Renal cortical epithelial cell (primary cell): ENCODE measurements around the gene L3MBTL4. TPM values are rescaled to one million over a fixed set of nuclear protein-coding genes. Genes with fewer than 3 reads are reported as not detected.
"Not testable (repeated sequence)": the region's sequence is repeated elsewhere in the genome, so short reads cannot be mapped to it uniquely, and the experiment has no call there.

Experiments
- DNase-seq: peaks from one replicate; pipeline ENCODE4 v3.0.0-alpha.2; 2011; ENCODE audit warnings: low read depth
- total RNA-seq: library from RNA; depleted of rRNA; stranded (reverse); fragments of >200 nt; gene quantifications from 2 replicates; pipeline ENCODE4 v1.2.3, GENCODE V29; 2014

The L3MBTL4 gene
- total RNA-seq, 1 donor from 2014 or later = 2.2 TPM

- DNase-seq = no peak
These were observed 103.1 kb downstream of the L3MBTL4 start for GRCh38 chr18:6311456-6312215.

DNA sequence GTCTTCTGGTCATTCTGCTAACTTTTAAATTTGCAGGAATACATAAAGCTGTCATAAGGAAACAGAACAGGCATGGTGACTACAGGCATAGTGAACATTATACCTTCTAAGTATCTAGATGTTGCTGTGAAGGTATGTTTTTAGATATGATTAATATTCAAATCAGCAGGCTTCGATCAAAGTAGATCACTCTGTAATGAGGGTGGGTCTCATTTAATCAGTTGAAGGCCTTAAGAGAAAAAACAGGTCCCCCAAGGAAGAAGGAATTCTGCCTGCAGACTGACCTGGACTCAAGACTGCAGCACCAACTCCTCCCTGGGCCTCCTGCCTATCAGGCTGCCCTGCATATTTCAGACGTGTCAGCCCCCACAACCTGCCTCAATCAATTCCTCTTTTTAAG, 104.0 kb downstream of the L3MBTL4 start:
- DNase-seq = no peak

DNA sequence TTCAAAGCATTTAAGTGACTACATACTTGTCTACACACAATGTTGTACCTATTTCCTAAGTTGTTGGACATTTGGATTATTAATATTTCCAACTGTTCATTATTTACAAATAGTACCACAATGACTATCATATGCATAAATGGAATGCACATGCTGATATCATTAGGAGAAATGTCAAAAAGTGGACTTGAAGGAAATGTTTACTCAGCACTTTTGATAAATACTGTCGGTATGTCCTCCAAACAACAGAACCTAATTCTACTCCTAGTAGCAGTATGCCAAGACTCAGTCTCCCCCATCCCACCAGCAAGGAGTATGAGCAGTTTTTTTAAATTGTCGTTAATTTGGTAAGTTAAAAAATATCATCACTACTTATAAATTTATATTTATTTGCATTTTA, 116.8 kb downstream of the L3MBTL4 start:
- no peak for DNase-seq

DNA sequence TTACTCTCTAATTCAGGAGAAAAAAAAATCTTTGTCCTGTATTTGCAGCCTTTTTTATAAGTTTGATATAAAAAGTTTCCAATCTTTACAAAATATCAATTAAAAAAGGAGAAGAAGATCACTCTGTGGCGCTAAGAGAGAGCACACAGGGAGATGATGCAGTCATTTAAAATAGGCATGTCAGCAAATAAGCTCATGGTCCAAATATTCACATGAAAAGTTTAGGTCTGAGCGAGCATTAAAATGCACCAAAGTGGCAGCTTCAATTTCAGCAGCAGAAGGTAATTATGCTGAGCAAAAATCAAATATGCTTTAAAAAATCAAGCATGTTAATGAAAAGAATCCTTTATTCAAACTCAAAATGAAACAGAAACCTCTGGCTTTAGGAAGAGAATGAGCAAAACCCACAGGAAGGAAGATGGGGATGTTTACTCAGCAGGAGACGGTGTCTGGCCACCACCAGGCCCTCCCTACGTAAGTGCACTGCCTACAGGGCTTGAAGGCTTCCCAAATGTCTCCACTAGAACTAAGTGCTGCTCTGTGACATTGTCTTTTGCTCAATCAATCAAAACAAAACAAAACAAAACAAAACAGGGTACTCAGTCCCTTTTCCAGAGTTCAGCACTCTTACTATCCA, 120.4 kb downstream of the L3MBTL4 start:
- no peak for DNase-seq

GRCh38 chr18:6289843-6290242, 124.9 kb downstream of the L3MBTL4 start:
- DNase-seq = no peak

DNA sequence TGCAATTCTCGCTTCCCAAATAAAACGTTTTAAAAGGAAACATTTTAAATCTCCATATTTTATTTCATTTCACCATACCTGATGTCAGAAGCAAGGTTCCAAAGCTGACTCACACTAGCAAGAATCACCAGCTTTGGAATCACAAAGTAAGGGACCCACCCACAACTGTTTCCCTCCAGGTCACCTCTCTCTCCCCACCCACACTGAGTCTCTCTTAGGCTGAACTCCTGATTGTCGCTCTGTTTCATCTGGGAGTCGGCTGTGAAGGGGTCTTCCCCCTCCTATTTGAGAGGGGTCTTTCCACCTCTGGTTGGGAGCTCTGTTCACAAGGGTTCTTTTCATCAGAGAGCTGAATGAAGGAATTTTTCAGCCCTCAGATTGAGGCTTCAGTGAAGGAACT, 128.1 kb downstream of the L3MBTL4 start:
- DNase-seq = no peak

DNA sequence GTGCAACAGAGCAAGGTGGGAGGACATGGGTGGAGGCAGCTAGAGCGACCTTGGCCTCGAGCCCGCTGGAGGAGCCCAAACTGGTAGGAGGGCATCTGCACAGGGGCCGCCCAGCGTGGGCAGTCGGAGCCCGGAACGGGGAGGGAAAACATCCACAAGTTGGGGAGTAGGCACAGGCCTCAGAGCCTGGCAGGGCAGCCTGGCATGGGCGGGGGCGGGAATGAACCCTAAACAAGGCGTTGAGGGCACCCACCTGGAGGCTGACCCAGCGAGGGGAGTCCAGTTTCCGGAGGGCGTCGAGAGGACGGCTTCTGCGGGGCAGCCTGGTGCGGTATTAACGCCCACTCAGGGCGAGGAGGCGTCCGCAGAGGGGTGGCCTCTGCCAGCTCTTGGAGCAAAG, 129.9 kb downstream of the L3MBTL4 start:
- no peak for DNase-seq

DNA sequence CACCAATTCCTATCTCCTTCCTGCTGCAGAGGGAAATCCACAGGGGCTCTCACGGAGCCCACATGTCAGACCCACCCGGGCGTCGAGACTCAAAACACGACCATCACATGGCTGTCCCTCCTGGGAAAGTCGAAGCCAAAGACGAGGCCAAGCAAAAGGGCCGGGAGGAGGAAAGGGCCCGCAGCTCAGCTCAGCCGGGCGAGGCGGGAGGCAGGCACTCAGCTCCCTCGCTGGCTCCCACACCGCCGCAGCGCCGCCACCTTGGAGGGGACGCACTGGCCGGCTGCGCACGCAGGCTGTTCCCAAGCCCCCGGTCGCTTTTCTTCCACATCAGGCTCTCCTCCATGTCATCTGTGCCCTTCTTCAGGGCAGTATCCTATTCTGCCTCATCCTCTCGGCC, 130.4 kb downstream of the L3MBTL4 start:
- no peak for DNase-seq

- DNase-seq = peak; percentile 36
These were observed 132.8 kb downstream of the L3MBTL4 start for GRCh38 chr18:6281874-6282273.

- DNase-seq = no peak
These were observed 134.4 kb downstream of the L3MBTL4 start for GRCh38 chr18:6280211-6280743.

- no peak for DNase-seq
These were observed 135.4 kb downstream of the L3MBTL4 start for GRCh38 chr18:6279308-6279707.

DNA sequence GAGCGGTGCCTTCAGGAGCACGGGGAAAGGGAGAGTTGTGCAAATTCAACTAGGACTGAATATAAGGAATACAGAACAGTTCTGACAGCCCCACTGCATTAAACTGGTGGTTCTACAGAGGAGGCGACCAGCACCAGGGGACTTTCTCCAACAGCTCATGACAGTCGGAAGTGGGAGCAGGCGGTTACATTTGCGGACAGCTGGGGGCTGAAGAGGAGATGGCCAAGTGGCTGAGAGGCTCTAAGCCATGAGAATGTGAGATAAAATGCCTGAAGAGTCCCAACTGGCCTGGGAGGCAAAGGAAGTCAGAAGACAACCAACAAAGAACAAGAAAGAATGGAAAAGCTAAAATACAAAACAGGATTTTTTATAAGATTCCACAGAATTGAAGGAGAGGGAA, 141.3 kb downstream of the L3MBTL4 start:
- DNase-seq = no peak

GRCh38 chr18:6272144-6272543, 142.6 kb downstream of the L3MBTL4 start:
- not testable (repeated sequence) for DNase-seq

- no peak for DNase-seq
These were observed 143.1 kb downstream of the L3MBTL4 start for GRCh38 chr18:6271585-6271984.

- no peak for DNase-seq
These were observed 143.9 kb downstream of the L3MBTL4 start for GRCh38 chr18:6270771-6271216.

DNA sequence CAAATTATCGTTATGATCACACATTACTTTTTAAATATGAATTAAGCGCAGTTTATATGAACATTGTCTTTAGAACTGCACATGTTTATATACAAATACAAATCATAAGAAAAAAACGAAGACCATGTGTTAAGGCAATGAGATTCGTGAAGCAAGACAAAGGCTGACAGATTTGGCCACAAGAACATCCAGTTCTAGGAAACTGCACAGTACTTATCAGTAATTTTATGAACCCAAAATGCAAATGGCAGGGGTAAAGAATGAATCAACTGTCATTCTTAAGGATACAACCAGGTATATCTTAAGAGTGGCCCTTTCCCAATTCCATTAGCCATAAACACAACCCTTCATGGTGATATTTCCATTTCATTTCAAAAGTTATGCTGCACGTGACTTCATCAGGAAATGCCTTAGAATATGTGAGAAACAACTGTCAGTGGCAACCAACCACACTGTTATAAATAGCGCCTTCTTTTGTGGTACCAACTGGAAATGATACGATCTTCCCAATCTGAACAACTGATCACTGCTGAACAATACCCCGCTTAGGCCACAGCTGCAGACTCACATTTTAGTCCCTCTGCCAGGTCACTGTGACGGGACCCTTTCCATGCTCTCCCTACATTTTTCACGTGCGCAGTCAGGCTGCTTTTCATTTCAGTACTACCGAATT, 144.9 kb downstream of the L3MBTL4 start:
- DNase-seq = no peak

GRCh38 chr18:6266212-6266611, 148.5 kb downstream of the L3MBTL4 start:
- no peak for DNase-seq

GRCh38 chr18:6261938-6262337, 152.8 kb downstream of the L3MBTL4 start:
- no peak for DNase-seq

DNA sequence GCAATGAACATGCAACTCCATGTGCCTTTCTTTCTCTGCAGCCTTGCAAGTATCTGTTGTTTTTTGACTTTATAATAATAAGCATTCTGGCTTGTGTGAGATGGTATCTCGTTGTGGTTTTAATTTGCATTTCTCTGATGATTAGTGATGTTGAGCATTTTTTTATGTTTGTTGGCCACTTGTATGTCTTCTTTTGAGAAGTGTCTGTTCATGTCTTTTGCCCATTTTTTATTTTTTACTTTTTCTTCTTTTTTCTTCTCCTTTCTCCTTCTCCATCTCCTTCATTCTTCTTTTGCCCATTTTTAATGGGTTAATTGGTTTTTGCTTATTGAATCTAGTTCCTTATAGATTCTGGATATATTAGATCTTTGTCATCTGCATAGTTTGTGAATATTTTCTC, 155.4 kb downstream of the L3MBTL4 start:
- not testable (repeated sequence) for DNase-seq

DNA sequence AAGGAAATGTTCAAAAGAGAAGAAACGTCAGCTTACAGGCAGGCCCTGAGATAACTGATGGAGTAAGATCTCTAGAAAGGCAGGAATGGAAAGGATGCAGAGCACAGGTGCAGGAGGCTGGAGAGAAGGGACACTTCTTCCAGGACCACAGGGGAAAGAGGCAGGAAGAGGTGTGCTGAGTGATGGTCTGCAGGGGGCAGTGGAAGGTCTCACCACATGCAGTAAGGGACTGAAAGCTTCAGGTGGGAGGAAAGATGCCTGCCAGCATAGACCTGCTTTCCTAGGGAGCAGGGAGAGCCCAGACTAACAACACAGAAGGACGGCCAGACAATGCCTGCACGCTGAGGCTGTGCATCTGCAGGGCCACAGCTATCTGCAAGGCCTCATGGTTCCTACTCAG, 156.8 kb downstream of the L3MBTL4 start:
- DNase-seq = no peak

DNA sequence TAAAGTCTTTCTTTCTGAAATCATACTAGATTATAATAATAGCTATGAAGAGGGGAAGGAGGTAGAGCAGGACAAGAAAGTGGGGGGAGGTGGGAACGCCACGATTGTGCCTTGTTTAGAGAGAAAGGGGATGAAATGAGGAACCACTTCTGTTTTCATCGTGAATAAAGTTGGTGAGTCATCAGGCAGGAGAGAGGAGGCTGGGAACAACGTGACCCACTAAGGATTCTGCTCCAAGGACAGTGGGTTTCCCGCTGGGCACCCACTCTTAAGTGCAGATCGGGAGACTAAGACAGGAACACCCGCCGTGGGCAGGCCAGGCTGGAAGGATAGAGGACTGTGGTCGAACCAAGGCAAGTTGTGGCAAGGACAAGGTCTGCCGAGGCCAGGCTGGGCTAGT, 158.2 kb downstream of the L3MBTL4 start:
- DNase-seq = no peak

GRCh38 chr18:6255886-6256285, 158.8 kb downstream of the L3MBTL4 start:
- no peak for DNase-seq
